HG02870 (cell line): ENCODE measurements around the gene LIF.
"Not testable (repeated sequence)": the region's sequence is repeated elsewhere in the genome, so short reads cannot be mapped to it uniquely, and the experiment has no call there.

ENCODE experiments used
- ATAC-seq: cut with Tn5 transposase; IDR thresholded peaks from one replicate; pipeline ENCODE4 v1.9.1; 2021; ENCODE audit warnings: mild to moderate bottlenecking, moderate library complexity; ENCODE audit not compliant: unreplicated experiment

Gene LIF

DNA sequence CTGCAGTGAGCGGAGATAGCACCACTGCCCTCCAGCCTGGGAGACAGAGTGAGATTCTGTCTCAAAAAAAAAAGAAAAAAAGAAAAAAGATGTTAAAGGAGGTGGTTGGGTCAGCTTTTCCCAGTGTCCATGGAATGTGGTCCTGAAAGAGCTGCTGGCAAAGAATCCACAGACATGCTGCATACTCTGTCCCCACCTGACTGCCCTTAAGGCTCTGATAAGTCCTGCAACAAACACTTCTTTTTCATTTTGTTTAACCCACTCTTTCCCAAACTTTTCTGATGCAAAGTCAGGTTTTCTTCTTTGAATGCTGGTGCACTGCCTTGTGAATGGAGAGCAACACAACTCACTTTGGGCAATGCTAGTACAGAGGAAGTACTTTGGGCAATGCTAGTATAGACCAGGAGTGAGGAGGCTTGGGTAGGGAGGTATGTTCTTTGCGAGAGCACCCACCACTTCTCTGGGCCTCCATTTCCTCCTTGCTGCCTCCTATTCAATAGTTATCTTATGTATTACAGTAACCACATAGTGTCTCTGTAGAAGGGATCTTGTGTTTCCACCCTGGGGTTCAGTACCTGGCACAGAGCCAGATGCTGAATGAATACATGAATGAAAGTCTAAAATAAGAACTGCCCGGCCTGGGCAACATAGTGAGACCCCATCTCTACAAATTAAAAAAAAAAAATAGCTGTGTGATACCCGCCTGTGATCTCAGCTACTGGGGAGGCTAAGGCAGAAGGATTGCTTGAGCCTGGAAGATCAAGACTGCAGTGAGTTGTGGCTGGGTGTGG is 18.9 kb downstream of the LIF start:
- ATAC-seq = no peak

- ATAC-seq = no peak
Observed at GRCh38 chr22:30226192-30226832, 20.2 kb downstream of the LIF start.

DNA sequence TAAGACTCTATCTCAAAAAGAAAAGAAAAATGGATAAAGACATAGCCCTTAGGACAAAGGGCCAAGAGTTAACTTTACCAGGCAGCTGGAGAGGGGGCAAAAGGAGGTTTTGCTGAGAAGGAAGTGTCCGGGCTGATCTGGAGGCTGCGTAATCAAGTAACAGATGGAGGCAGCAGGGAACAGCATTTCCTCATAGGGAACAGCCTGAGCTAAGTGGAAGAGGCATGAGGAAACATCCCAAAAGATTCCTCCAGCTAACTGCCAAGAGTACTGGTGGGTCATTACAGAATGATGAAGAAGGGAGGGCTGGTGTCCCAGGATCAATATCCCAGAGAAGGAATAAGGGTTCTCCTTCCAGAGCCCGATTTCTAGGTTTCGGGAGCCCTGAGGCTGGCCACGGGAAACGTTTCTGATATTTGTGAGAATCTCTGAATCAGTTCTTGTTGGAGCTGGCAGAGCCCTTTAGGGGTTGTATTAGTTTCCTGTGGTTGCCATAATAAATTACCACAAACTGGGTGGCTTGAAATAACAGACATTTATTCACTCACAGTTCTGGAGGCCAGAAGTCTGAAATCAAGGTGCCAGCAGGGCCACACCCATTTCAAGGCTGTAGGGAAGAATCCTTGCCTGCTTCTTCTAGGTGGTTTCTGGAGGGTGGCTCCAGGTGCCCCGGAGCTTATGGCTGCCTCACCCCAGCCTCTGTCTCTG is 21.2 kb downstream of the LIF start:
- ATAC-seq = no peak

GRCh38 chr22:30224161-30224857 is 22.2 kb downstream of the LIF start:
- ATAC-seq = no peak

DNA sequence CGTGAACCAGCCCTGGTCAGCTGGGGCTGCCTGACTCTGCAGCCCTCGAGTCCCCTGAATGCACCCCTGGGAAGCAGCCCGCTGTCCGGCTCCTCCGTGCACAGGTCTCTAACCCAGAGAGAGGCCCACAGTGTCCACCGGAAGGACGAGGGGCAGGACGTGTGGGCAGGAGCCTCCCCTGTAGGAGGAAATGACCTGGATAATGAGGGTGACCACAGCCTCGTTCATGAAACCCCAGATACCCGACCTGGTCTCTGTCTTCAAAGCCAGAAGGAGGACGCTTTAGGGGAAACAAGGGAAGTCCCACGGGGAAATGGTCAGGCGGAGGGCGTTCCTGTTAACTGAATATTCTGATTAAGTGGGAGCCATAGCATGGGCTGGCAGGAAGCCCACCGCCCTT is 23.3 kb downstream of the LIF start:
- no peak for ATAC-seq

GRCh38 chr22:30222321-30222720 is 24.2 kb downstream of the LIF start:
- ATAC-seq = no peak

- ATAC-seq = no peak
Observed at GRCh38 chr22:30221121-30221992, 25.2 kb downstream of the LIF start.

GRCh38 chr22:30220338-30221012 is 26.1 kb downstream of the LIF start:
- ATAC-seq = no peak

GRCh38 chr22:30219668-30220278 is 26.8 kb downstream of the LIF start:
- no peak for ATAC-seq

DNA sequence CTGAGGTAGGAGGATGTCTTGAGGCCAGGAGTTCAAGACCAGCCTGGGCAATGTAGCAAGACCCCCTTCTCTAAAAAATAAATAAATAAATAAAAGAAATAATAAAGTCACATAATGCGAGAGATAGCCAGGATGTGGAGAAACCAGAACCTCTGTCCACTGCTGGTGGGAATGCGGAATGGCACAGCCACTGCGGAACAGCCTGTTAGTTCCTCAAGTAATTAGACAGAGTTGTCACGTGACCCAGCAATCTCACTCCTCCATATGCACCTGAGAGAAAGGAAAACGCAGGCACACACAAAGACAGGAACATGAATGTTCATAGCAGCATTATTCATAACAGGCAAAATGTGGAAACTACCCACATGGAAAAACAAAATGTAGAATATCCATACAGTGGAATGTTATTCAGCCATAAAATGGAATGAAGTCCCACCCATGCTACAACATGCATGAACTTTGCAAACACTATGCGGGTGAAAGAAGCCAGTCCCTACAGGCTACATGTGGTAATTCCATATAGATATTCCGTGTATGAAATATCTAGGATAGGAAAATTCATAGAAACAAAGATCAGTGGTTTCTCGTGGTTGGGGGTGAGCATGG is 27.4 kb downstream of the LIF start:
- no peak for ATAC-seq

GRCh38 chr22:30217698-30218560 is 28.6 kb downstream of the LIF start:
- ATAC-seq = no peak

- no peak for ATAC-seq
Observed at GRCh38 chr22:30216710-30217109, 29.8 kb downstream of the LIF start.

DNA sequence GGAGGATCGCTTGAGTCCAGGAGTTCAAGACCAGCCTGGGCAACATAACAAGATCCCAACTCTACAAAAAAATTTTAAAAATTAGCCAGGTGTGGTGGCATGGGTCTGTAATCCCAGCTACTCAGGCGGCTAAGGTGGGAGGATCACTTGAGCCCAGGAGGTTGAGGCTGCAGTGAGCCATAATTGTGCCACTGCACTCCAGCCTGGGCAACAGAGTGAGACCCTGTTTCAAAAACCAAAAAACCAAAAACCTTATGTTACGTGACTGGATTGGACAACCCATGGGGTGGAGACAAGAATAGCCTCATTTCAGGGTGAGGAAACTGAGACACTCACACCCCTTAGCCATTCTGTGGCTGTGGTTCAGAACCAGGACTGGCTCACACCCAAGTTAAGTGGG is 30.3 kb downstream of the LIF start:
- ATAC-seq = not testable (repeated sequence)

- ATAC-seq = no peak
Observed at GRCh38 chr22:30214703-30215407, 31.7 kb downstream of the LIF start.

- ATAC-seq = no peak
Observed at GRCh38 chr22:30212996-30213441, 33.5 kb downstream of the LIF start.

- ATAC-seq = no peak
Observed at GRCh38 chr22:30212363-30212995, 34.1 kb downstream of the LIF start.
